GM12874 (cell line): ENCODE results near the gene FUS.

Source experiments
- TF ChIP-seq, protein P1 (sequence below): IDR thresholded peaks from 2 replicates; pipeline ENCODE4 v1.5.1; 2011; ENCODE audit warnings: low read depth, mild to moderate bottlenecking, control low read depth, low read length, moderate library complexity; ENCODE audit not compliant: insufficient read depth

Gene FUS

DNA sequence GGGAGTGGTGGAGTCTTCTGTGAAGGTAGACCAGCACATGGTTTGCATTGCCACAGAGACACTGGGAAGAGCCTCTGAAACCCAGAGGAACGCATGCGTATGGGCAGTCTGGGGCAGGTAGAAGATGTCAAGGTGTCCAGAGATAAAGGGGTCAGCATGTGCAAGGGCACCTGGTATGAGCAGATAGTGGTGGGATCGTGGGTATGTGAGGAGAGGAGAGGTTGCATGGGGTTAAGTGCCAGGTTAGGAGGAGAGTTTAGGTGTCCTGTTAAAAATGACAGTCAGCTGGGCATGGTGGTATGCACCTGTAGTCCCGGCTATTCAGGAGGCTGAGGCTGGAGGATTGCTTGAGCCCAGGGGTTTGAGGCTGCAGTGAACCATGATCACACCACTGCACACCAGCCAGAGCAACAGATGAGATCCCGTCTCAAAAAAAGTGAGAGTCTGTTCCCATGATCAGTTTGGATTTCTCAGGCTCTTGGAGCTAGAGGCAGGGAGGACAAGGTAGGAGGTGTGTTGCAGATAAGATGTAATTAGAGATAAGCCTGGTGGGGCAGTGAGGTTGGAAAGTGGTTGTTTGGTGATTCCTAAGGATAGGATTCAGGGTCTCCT, 19.6 kb downstream of the FUS start:
- TF ChIP-seq, protein P1, sequence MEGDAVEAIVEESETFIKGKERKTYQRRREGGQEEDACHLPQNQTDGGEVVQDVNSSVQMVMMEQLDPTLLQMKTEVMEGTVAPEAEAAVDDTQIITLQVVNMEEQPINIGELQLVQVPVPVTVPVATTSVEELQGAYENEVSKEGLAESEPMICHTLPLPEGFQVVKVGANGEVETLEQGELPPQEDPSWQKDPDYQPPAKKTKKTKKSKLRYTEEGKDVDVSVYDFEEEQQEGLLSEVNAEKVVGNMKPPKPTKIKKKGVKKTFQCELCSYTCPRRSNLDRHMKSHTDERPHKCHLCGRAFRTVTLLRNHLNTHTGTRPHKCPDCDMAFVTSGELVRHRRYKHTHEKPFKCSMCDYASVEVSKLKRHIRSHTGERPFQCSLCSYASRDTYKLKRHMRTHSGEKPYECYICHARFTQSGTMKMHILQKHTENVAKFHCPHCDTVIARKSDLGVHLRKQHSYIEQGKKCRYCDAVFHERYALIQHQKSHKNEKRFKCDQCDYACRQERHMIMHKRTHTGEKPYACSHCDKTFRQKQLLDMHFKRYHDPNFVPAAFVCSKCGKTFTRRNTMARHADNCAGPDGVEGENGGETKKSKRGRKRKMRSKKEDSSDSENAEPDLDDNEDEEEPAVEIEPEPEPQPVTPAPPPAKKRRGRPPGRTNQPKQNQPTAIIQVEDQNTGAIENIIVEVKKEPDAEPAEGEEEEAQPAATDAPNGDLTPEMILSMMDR: no peak

DNA sequence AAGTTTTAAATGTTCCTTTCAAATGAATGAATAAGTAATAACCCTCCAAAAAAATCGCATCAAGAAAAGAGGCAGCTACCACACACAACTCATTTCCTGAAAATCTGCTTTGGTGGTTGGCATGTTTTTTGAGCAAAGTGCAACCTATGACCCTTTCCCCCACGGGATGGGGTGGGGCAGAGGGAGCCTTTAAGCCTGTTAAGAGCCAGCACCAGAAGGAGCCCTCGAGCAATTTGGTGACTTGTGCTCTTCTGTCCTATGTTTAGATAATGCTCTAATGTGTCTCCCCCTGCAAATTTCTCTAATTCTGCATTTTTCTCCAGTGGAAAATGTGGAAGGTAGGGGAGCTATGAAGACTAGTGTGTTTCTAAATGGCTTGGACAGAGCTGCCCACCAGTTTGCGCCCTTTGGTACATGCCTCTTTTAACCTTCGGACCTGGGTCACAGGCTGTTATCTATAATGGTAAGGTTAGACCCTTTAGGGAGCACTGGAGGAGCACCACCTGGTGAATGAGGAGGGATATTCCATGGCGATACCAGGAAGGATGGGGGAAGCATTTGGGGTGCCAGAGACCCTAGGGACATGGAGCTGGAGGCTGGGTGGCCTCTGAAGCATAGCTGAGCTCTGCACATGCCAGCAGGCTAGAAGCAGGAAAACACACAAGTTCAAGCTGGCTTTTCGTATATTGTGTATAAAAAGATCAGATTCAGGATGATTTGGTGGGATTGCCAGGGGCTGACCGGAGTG, 21.1 kb downstream of the FUS start:
- TF ChIP-seq, protein P1: no peak

DNA sequence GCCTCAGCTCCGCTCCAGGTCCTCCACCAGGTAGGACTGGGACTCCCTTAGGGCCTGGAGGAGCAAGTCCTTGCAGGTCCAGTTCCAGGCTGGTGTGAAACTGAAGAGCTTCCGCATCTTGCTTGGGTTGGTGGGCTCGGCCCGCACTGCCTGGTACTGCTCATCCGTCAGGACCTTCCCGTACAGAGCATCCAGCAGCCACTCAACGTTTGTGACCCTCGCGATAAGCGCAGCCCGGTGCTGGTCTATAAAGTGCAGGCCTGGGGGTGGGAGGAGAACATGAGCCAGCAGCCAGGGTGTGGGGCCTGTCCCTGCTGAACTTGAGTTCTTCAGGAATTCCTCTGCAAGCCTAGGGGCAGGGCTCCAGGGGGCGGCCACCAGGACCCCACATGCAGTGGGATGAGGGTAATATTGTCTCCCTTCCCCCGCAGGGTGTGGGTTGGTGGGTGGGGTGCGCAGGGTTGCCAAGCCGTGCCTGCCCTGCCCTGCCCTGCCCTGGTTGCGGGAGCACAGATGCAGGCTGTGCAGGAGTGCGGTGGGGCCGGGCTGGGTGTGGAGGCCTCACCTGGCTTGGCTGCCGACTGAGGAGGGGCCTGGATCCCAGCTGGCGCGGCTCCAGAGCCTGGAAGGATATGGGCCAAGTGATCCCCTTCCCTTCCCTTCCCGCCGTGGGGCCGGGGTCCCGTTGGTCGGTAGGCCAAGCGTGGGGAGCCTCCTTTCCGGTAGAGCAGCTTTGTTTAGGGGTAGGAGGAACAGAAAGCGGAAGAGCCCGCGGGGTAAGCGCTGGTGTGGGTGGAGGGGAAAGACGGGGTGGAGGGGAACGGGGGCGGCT, 21.9 kb downstream of the FUS start:
- TF ChIP-seq, protein P1: no peak

DNA sequence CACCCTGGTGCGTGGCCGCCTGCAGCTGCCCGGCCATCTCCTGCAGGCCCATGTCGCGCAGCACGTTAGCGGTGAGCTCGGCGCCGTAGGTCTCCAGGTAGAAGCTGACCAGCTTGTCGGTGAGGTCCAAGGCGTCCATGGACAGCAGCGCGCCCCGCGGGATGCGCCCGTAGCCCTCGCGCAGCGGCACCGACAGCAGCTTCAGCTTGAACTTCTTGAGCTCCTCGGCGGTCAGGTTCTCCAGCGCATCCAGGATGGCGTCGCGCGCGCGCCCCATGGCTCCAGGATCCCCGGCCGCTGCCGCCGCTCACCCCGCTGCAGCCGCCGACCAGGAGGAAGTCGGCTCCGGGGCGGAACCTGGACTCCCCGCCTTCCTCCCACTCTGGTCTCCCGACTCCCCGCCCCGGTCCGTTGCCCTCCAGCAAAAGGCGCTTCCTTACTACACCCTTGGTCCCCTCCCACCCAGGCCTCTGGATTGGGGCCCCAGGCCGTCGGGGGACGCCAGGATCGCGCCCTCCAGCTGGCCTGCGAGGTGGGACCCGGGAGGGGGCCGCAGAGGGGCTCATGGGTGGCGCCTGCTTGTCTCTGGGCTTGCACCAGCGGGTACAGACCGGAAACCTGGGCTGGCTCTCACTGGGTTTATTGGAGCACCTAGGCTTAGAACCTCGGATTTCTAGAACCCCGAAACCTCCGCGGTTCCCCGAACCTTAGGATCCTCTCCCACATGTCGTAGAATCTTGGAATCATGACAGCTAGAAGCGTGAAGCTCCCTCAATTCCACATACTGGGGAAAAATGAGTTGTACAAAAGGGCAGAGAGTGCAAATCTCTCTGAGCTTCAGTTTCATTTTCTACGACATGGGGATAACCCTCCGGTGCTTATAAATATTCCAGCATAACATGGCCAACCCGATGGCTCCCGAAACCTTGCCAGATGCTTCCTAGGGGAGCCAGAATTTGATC, 22.8 kb downstream of the FUS start, which contains the start of gene PYCARD:
TSS of gene PYCARD (minus strand) at position 347 of the 962 bp plus-strand sequence. CDS start at position 277, 70 bp downstream.
- TF ChIP-seq, protein P1: no peak

DNA sequence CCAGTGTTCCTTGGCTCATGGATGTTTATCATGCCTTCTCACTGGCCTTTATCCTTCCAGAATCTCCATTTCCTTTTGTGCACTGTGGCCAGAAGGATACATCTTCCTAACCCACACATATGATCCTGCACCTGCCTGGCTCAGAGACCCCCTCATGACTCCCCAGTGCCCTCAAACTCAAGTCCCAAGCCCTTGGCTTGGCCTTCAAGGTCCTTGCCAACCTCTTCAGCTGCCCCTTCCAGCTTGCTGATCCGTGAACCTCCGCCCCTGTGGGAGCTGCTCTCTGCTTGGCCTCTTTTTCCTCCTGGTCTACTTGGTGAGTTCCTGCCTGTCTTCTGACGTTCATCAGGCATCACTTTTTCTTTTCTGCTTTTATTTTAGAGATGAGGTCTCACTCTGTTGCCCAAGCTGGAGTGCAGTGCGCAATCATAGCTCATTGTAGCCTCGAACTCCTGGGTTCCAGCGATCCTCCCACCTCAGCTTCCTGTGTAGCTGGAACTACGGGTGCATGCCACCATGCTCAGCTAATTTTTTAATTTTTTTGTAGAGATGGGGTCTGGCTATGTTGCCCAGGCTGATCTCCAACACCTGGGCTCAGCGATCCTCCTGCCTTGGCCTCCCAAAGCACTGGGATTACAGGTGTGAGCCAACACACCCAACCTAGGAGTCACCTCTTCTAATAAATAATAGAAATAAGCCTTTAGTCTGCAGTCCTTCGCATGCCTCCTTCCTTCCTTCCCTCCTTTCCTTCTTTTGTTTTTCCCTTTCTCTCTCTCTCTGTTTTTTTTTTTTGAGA, 25.1 kb downstream of the FUS start:
- TF ChIP-seq, protein P1: no peak

DNA sequence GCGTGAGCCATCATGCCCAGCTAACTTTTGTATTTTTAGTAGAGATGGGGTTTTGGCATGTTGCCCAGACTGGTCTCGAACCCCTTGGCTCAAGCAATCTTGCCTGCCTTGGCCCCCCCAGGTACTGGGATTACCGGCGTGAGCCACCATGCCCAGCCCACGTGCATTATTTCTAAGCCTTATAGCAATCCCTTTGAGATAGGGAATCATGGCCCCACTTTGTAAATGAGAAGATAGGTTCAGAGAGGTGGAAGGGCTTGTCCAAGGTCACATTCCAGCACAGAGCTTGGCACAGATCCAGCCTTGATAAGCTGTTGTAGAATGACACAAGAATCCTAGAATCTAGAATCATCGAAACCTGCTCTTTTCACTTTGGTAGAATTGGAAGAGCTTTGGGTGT, 26.8 kb downstream of the FUS start:
- TF ChIP-seq, protein P1: no peak
